HG02870 (cell line): ENCODE results near the gene TAF11L2.
"Not testable (repeated sequence)": the region's sequence is repeated elsewhere in the genome, so short reads cannot be mapped to it uniquely, and the experiment has no call there.

Experiments used
- ATAC-seq: cut with Tn5 transposase; IDR thresholded peaks from one replicate; pipeline ENCODE4 v1.9.1; 2021; ENCODE audit warnings: mild to moderate bottlenecking, moderate library complexity; ENCODE audit not compliant: unreplicated experiment

Gene TAF11L2

GRCh38 chr5:17497931-17498330 is at the start of gene TAF11L2:
TAF11L2 (plus strand) TSS chr5:17498231.
- ATAC-seq: not testable (repeated sequence)

DNA sequence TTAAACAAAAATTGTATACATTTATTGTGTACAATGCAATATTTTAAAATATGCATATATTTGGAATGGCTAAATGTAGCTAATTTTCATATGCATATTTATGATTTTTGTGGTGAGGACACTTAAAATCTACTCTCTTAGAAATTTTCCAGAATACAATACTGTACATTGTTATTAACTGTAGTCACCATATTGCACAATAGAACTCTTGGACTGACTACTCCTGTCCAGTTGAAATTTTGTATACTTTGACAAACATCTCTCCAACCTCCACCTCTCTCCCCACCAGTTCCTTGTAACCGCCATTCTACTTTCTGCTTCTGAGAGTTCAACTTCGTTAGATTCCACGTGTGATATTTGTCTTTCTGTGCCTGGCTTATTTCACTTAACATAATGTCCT is 49.2 kb upstream of the TAF11L2 start:
- no peak for ATAC-seq

DNA sequence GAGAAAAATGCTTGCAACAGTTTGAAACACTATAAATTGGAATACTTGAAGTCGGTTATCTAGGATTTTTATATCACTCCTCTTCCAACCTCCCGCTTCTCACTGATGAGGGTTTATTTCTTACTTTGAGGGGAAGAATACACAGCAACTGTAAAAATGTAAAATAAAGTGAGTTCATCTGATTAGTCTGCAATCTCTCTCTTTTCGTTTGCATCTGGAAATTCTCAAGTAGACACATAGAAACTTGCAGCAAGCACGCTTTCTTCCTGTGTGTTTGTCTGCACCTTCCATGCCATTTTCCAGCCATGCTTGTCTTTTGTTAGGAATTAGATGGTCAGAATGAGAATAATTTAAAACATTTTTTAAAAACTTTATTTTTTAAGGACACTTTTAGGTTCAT is 45.1 kb upstream of the TAF11L2 start:
- no peak for ATAC-seq

GRCh38 chr5:17455942-17456341 is 42.1 kb upstream of the TAF11L2 start:
- no peak for ATAC-seq

- ATAC-seq: no peak
Observed at GRCh38 chr5:17461793-17462192, 36.2 kb upstream of the TAF11L2 start.

- ATAC-seq: no peak
Observed at GRCh38 chr5:17463653-17464052, 34.4 kb upstream of the TAF11L2 start.

DNA sequence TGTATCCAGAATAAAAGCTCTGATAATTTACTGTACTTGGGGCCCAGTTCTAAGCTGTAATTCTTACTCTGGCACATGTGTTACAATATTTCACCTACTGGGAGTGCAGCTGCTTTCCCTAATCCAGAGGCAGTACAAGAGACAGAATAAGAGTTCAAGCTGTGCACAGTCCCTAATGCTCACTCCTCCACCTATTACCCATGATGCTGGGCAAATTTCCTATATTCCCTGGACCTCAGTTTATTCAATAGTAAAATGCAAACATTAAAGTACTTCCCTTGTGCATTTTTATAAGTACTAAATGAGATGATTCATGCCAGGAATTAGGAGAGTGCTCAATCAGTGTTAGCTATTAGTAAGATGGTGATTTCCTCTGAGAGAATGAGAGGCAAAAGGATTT is 28.0 kb upstream of the TAF11L2 start:
- no peak for ATAC-seq

- ATAC-seq: not testable (repeated sequence)
Observed at GRCh38 chr5:17475064-17475463, 23.0 kb upstream of the TAF11L2 start.

DNA sequence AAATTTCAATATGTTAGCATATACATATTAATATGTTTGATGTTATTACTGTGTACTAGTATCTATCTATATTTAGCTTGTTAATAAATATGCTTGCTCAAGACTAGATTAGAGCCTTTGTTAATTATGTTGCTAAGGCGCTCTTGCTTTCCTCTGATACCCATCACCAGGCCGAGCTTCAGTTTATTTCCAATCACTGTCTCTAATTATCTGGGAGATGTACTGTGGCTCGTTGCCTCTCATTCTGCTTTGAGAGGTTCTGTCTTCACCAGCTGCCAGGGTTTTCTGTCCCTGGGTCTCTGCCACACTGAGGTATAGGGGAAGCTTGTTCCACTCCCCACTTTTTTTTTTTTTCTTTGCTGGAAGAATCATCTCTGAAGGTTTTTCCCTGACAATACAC is 21.0 kb upstream of the TAF11L2 start:
- ATAC-seq: no peak

- no peak for ATAC-seq
Observed at GRCh38 chr5:17477573-17478265, 20.3 kb upstream of the TAF11L2 start.

DNA sequence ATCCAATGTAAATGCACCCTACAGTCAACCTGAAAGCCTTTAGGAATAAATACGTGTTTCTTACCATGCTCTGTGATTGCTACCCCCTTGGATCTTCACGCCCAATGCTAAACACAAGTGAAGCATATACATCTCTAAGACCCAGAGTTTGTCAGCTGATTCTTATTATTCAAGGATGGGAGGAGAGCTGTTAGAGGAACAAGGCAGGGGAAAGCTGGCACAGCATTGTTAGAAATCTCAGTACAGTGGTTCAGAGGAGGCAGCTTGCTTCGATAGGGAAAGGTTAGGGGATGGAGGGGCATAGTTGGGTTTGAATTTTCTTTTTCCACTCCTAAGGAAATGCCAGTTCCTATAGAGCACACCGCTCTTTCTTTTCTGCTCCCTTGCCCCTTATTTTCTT is 16.7 kb upstream of the TAF11L2 start:
- ATAC-seq: no peak

GRCh38 chr5:17482790-17483189 is 15.2 kb upstream of the TAF11L2 start:
- no peak for ATAC-seq

DNA sequence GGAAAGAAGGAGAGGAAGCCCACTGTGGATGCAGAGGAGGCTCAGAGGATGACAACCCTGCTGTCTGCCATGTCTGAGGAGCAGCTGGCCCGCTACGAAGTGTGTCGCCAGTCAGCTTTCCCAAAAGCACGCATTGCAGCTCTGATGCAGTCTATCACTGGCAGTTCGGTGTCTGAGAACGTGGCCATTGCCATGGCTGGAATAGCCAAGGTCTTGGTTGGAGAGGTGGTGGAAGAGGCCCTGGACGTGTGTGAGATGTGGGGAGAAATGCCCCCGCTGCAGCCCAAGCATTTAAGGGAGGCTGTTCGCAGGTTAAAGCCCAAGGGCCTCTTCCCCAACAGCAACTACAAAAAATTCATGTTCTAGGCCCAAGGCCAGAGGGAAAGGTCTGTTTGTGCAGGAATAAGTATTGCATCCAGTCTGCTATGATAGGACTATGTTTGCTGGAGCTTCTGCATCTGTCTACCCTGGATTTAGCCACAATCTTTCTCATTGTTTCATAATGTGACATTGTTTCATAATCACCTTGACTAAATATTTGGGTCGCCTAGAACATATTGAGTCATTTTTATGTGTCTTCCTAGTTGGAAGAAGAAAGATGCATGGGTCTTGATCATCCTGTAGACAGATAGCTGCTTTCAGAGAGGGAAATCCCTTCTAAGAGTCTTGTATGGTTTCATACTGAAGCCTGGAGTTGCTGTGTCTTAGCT is 11.4 kb upstream of the TAF11L2 start:
- not testable (repeated sequence) for ATAC-seq

DNA sequence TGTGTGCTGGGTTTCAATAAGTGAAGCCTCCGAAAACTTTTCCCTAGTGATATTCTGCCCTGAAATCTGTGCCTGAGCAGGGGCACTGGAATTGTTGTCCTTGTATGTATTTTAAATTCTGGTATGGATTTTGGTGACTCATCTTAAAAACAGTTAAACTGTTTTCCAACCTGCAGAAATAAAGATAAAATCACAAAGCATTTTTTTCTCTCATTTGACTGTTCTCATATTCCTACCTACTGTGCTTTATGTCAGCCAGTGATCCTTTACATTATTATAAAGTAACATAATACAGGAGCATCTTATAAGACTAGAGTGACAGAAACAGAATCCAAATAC is 10.9 kb upstream of the TAF11L2 start:
- ATAC-seq: no peak

DNA sequence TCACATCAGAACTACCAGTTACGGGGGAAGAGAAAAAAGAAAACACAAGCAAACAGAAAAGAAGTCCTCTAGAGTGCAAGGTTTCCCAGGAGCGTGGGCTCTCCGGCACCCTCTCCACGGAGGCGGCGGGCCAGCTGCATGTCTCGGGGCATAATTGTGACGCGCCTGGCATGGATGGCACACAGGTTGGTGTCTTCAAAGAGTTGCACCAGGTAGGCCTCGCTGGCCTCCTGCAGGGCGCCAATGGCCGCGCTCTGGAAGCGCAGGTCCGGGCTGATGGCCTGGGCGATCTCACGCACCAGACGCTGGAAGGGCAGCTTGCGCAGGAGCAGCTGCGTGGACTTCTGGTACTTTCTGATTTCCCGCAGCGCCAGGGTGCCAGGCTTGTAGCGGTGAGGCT is 6.8 kb upstream of the TAF11L2 start:
- ATAC-seq: not testable (repeated sequence)

DNA sequence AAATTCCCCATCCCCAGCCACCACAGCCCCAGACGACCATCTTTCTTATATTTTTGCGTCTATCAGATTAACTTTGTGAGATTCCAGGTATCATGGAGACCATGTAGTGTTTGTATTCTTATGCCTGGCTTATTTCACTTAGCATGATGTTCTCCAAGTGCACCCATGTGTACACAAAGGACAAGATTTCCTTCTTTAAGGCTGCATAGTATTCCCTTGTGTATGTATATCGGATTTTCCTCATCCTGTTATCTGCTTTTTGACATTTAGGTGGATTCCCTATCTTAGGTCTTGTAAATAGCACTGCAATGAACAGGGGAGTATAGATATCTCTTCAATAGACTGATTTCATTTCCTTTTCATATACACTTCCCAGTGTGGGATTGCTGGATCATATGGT is 5.3 kb upstream of the TAF11L2 start:
- no peak for ATAC-seq

GRCh38 chr5:17497446-17497845 is 585 bp upstream of the TAF11L2 start:
- ATAC-seq: no peak

- no peak for ATAC-seq
Observed at GRCh38 chr5:17511775-17512325, 13.8 kb downstream of the TAF11L2 start.

GRCh38 chr5:17517526-17517925 is 19.5 kb downstream of the TAF11L2 start:
- ATAC-seq: not testable (repeated sequence)

DNA sequence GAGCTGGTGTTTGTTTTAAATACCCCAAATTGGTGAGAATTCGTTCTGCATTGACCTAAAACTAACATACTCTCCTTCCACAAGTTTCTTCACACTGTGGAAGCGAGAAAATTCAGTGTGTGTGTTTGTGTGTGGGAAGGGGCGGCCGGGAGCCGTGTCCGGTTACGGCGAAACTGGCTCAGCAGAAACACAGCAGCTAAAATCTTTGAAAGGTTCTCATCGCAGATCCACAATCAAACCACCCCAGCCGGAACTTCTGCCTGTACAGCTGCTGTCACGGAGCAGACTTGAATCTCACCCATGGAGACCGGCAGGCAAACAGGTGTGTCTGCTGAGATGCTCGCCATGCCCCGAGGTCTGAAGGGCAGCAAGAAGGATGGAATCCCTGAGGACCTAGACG is 20.0 kb downstream of the TAF11L2 start, which contains the start of gene TAF11L3:
Gene TAF11L3 (plus strand): TSS at position 301 of the 400 bp plus-strand sequence.
- not testable (repeated sequence) for ATAC-seq

GRCh38 chr5:17519508-17519907 is 21.5 kb downstream of the TAF11L2 start:
- not testable (repeated sequence) for ATAC-seq

DNA sequence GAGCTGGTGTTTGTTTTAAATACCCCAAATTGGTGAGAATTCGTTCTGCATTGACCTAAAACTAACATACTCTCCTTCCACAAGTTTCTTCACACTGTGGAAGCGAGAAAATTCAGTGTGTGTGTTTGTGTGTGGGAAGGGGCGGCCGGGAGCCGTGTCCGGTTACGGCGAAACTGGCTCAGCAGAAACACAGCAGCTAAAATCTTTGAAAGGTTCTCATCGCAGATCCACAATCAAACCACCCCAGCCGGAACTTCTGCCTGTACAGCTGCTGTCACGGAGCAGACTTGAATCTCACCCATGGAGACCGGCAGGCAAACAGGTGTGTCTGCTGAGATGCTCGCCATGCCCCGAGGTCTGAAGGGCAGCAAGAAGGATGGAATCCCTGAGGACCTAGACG is 23.5 kb downstream of the TAF11L2 start, which contains the start of gene TAF11L4:
Gene TAF11L4 (plus strand): TSS at position 301 of the 400 bp plus-strand sequence.
- not testable (repeated sequence) for ATAC-seq
